NB4 (cell line): Measurements from ENCODE around the gene CCL5.

Experiments used
- DNase-seq: peaks from one replicate; pipeline ENCODE4 v3.0.0; 2010; ENCODE audit warnings: low read depth
- H3K4me3 ChIP-seq: one replicate; pipeline ENCODE4 v1.5.1; 2011; ENCODE audit warnings: mild to moderate bottlenecking, low read depth, low read length, moderate library complexity
- CTCF ChIP-seq: IDR thresholded peaks from one replicate; pipeline ENCODE4 v1.5.1; 2012; ENCODE audit warnings: low read depth, low read length
- MAX ChIP-seq: IDR thresholded peaks from 2 replicates; pipeline ENCODE4 v1.6.1; 2011; ENCODE audit warnings: low read depth, low read length
- MYC ChIP-seq: IDR thresholded peaks from 2 replicates; pipeline ENCODE4 v1.6.1; 2011; ENCODE audit warnings: low read depth, low read length
- POLR2A ChIP-seq: IDR thresholded peaks from 2 replicates; pipeline ENCODE4 v1.6.1; 2011; ENCODE audit warnings: mild to moderate bottlenecking; ENCODE audit not compliant: insufficient read length; ENCODE audit errors: extremely low read depth

The CCL5 gene

GRCh38 chr17:35844547-35844946 is 35.6 kb downstream of the CCL5 start:
- DNase-seq, result no peak
- H3K4me3 ChIP-seq, result no peak overlapping the region
- no peak for TF ChIP-seq MYC
- no peak for TF ChIP-seq MAX
- no peak for TF ChIP-seq POLR2A

GRCh38 chr17:35843698-35844097 is 36.5 kb downstream of the CCL5 start:
- no peak overlapping the region for H3K4me3 ChIP-seq
- no peak for DNase-seq
- TF ChIP-seq MAX (no peak), POLR2A (no peak), MYC (no peak), CTCF (no peak)

DNA sequence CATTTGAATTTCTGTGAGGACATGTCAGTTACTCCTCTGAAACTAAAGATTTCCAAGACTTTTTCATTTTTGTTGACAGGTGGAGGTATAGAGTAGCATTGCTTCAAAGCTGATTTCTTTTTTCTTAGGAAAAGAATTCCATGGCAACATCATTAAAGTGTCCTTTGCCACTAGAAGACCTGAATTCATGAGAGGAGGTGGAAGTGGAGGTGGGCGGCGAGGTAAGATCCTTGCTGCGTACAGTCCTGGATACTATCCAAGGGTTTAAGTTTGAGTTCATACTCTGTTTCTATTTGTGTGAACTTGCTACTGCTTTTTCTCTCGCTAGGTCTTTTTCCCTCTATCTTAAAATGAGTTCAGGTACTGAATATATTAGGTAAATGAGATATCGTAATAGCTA is 37.9 kb downstream of the CCL5 start:
- no peak overlapping the region for H3K4me3 ChIP-seq
- no peak for TF ChIP-seq MAX
- no peak for TF ChIP-seq MYC
- TF ChIP-seq CTCF, result no peak
- TF ChIP-seq POLR2A, result no peak
- no peak for DNase-seq

- no peak for DNase-seq
- TF ChIP-seq MAX (no peak), POLR2A (no peak), CTCF (no peak), MYC (no peak)
- no peak overlapping the region for H3K4me3 ChIP-seq
These were observed 38.7 kb downstream of the CCL5 start for GRCh38 chr17:35841505-35841904.

DNA sequence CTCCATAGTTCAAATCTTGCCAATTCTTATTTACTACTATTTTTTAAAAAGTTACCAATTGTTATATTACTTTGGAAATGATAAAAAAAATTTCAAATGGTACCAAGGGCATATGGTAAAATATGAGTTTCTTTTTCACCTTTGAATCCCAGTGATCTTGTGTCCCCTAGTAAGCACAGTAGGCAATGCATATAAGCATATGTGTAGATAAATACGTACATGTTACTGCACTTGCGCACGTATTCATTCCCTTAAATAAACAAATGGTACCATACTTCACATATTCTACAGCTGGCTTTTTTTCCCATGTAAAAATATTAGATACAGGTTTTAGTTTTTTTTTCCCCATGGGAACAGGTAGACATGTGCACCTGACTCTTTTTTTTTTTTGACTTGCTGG is 39.1 kb downstream of the CCL5 start:
- TF ChIP-seq MYC (no peak), CTCF (no peak), POLR2A (no peak), MAX (no peak)
- DNase-seq, result no peak
- H3K4me3 ChIP-seq, result no peak overlapping the region

DNA sequence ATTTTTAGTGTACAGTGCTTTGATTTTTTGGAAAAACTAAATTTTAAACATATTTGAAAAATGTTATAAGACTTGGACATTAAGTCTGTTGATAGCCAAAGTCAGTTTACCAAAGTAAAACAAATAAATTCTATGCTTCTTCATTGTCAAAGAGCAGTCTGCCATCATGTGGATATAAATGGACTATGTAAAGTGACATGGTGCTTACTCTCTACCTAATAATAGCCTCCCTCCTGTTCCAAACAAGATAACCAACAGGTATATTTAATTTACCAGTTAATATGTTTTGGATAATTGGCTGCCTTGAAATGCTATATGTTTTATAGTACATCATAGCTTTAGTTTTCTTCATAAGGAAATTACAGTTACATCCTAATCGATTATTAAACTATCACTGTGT is 55.0 kb downstream of the CCL5 start:
- no peak overlapping the region for H3K4me3 ChIP-seq
- no peak for TF ChIP-seq MAX
- TF ChIP-seq POLR2A, result no peak
- TF ChIP-seq MYC, result no peak
- TF ChIP-seq CTCF, result no peak
- DNase-seq, result no peak
